ENCODE results near the gene LY6G5C. TPM values are rescaled to one million over a fixed set of nuclear protein-coding genes. Genes with fewer than 3 reads are reported as not detected.

LY6G5C gene
- total and polyA plus RNA-seq, 9 of the 15 experiments (the other 6 are each of a cell fraction or from before 2014, with no cell fraction given) = 0.10 to 0.67 (median 0.46) TPM; not detected in 4

DNA sequence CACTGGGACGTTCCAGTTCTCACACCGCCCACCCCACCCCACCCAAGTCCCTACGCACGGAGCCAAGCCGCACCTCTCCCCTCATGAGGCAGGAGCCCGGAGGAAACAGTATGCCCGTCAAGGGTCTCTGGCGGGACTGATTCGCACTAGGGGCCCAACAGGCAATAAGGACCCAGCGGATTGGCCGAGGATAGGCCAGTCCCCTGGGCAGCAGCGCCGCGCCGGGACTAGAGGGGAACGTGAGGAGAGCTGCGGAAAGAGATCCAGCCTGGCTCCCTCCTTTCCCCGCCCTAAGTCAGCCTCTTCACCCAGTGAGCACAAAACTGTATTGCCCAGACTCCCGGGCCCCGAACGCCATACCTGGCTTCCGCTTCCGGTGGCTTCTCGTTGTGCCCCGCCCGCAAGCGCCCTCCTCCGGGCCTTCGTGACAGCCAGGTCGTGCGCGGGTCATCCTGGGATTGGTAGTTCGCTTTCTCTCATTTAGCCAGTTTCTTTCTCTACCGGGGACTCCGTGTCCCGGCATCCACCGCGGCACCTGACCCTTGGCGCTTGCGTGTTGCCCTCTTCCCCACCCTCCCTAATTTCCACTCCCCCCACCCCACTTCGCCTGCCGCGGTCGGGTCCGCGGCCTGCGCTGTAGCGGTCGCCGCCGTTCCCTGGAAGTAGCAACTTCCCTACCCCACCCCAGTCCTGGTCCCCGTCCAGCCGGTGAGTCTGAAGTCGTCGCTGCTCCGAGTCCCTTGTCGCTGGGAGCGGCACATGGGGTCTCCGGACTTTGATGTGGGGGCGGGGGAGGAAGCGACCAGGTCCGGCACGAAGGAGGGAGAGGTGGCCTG is 15.1 kb downstream of the LY6G5C start, which contains the start of gene CSNK2B (continued):
- TF ChIP-seq SP1 (CRISPR knock-in tag; IDR thresholded peaks at IDR 0.05) (peak; percentile 89), ELF1 (tag; IDR thresholded peaks at IDR 0.05) (no peak), NFRKB (IDR thresholded peaks at IDR 0.05; ENCODE audit: low read depth) (peak; percentile 94), POLR2G (IDR thresholded peaks at IDR 0.05; ENCODE audit: low read depth, low read length) (peak; percentile 97), CBFA2T3 (IDR thresholded peaks at IDR 0.05) (no peak), HNRNPUL1 (IDR thresholded peaks at IDR 0.05; ENCODE audit: low read length) (no peak), KDM1A (IDR thresholded peaks at IDR 0.05) (no peak), GABPA (tag; conservative IDR thresholded peaks at IDR 0.05; ENCODE audit: low read depth) (no peak), EHMT2 (IDR thresholded peaks at IDR 0.05) (no peak), NCOR1 (IDR thresholded peaks at IDR 0.05) (no peak), ZNF644 (tag; IDR thresholded peaks at IDR 0.05; ENCODE audit: low read depth) (peak; percentile 95)
- TF ChIP-seq, protein P1, sequence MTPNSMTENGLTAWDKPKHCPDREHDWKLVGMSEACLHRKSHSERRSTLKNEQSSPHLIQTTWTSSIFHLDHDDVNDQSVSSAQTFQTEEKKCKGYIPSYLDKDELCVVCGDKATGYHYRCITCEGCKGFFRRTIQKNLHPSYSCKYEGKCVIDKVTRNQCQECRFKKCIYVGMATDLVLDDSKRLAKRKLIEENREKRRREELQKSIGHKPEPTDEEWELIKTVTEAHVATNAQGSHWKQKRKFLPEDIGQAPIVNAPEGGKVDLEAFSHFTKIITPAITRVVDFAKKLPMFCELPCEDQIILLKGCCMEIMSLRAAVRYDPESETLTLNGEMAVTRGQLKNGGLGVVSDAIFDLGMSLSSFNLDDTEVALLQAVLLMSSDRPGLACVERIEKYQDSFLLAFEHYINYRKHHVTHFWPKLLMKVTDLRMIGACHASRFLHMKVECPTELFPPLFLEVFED (CRISPR knock-in tag; conservative IDR thresholded peaks at IDR 0.05) = peak; percentile 74
- TF ChIP-seq, protein P2, sequence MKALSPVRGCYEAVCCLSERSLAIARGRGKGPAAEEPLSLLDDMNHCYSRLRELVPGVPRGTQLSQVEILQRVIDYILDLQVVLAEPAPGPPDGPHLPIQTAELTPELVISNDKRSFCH (CRISPR knock-in tag; IDR thresholded peaks at IDR 0.05) = no peak
- TF ChIP-seq, protein P2 (tag; IDR thresholded peaks at IDR 0.05) = no peak
- TF ChIP-seq, protein P3, sequence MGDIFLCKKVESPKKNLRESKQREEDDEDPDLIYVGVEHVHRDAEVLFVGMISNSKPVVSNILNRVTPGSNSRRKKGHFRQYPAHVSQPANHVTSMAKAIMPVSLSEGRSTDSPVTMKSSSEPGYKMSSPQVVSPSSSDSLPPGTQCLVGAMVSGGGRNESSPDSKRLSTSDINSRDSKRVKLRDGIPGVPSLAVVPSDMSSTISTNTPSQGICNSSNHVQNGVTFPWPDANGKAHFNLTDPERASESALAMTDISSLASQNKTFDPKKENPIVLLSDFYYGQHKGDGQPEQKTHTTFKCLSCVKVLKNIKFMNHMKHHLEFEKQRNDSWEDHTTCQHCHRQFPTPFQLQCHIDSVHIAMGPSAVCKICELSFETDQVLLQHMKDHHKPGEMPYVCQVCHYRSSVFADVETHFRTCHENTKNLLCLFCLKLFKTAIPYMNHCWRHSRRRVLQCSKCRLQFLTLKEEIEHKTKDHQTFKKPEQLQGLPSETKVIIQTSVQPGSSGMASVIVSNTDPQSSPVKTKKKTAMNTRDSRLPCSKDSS (IDR thresholded peaks at IDR 0.05; ENCODE audit: low read depth, partially characterized antibody) = no peak
- TF ChIP-seq, protein P4, sequence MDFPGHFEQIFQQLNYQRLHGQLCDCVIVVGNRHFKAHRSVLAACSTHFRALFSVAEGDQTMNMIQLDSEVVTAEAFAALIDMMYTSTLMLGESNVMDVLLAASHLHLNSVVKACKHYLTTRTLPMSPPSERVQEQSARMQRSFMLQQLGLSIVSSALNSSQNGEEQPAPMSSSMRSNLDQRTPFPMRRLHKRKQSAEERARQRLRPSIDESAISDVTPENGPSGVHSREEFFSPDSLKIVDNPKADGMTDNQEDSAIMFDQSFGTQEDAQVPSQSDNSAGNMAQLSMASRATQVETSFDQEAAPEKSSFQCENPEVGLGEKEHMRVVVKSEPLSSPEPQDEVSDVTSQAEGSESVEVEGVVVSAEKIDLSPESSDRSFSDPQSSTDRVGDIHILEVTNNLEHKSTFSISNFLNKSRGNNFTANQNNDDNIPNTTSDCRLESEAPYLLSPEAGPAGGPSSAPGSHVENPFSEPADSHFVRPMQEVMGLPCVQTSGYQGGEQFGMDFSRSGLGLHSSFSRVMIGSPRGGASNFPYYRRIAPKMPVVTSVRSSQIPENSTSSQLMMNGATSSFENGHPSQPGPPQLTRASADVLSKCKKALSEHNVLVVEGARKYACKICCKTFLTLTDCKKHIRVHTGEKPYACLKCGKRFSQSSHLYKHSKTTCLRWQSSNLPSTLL (IDR thresholded peaks at IDR 0.05) = no peak
- TF ChIP-seq, protein P5, sequence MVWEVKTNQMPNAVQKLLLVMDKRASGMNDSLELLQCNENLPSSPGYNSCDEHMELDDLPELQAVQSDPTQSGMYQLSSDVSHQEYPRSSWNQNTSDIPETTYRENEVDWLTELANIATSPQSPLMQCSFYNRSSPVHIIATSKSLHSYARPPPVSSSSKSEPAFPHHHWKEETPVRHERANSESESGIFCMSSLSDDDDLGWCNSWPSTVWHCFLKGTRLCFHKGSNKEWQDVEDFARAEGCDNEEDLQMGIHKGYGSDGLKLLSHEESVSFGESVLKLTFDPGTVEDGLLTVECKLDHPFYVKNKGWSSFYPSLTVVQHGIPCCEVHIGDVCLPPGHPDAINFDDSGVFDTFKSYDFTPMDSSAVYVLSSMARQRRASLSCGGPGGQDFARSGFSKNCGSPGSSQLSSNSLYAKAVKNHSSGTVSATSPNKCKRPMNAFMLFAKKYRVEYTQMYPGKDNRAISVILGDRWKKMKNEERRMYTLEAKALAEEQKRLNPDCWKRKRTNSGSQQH (CRISPR knock-in tag; IDR thresholded peaks at IDR 0.05) = peak; percentile 62
- TF ChIP-seq, protein P6, sequence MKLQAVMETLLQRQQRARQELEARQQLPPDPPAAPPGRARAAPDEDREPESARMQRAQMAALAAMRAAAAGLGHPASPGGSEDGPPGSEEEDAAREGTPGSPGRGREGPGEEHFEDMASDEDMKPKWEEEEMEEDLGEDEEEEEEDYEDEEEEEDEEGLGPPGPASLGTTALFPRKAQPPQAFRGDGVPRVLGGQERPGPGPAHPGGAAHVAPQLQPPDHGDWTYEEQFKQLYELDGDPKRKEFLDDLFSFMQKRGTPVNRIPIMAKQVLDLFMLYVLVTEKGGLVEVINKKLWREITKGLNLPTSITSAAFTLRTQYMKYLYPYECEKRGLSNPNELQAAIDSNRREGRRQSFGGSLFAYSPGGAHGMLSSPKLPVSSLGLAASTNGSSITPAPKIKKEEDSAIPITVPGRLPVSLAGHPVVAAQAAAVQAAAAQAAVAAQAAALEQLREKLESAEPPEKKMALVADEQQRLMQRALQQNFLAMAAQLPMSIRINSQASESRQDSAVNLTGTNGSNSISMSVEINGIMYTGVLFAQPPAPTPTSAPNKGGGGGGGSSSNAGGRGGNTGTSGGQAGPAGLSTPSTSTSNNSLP (IDR thresholded peaks at IDR 0.05; ENCODE audit: borderline replicate concordance, low read depth, low read length) = no peak
- TF ChIP-seq, protein P7, sequence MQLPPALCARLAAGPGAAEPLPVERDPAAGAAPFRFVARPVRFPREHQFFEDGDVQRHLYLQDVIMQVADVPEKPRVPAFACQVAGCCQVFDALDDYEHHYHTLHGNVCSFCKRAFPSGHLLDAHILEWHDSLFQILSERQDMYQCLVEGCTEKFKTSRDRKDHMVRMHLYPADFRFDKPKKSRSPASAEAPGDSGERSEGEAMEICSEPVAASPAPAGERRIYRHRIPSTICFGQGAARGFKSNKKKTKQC (CRISPR knock-in tag; IDR thresholded peaks at IDR 0.05) = peak; percentile 9
